Stimulated activated CD8-positive, alpha-beta memory T cell treated with anti-CD3 and anti-CD28 coated beads, Interleukin-4, amount 100 ng/mL, for 48 hours (primary cell): ENCODE results near the gene KMT2D.

ENCODE experiments used
- DNase-seq: peaks from one replicate; pipeline ENCODE4 v3.0.0-alpha.2; 2020

The KMT2D gene

DNA sequence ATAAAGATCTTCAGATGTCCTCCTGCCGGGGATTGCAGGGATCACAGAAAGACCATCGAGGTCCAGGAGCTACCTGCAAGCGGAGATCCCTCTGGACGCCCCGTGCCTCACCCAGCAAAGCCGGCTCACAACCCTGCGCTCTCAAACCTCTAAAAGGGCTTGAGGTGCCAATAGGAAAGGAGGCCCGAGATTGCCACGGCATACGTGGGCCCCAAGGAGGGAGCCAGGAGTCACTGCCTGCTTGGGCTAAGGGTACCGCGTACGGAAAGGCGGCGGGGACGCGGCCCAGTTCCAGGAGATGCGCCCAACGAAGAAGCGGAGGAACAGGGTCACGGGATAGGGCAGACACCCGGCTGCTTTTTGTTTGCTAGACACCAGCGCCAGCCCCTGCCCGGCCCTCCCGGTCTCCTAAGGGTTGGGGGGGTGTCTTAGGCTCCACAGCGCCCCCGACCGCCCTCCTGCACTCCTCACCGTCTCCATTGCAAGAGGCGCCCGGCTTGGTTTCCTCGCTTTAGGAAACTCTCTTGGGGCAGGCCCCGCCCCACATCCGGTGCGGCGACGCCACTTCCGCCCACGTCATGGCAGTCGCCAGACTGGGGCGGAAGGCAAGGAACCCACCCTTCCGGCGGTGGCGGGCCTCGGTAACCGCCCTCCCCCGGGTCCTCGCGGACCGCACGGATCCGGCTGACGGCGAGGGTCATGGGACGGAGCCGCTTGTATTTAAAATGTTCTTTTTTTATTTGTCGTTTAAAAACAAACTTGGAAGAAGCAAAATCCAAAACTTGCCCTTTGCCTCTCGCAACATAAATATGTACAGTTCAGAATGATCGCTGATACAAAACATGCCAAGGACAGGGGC is 42.1 kb downstream of the KMT2D start, which contains the start of gene PRKAG1:
TSS of gene PRKAG1 (minus strand) at position 516 of the 859 bp plus-strand sequence. CDS start at position 480, 36 bp downstream.
- DNase-seq: peak; percentile 96

DNA sequence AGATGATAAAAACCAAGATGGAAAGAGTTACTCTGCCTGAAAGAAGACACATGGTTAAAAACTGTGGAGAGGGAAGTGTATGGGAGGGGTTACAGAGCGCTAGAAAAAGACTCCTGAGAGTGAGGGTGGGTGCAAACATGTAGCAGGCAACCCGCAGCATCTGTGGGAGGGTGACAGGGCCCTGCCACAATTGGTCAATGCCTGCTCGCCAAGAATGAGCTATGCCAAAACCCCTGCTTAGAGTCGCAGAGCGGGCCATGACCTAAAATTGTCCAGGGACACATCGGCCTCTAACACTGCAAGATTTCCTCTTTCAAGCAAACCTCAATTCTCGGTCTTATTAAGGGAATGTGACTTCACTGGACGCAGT is 42.7 kb downstream of the KMT2D start:
- peak; percentile 76 for DNase-seq

DNA sequence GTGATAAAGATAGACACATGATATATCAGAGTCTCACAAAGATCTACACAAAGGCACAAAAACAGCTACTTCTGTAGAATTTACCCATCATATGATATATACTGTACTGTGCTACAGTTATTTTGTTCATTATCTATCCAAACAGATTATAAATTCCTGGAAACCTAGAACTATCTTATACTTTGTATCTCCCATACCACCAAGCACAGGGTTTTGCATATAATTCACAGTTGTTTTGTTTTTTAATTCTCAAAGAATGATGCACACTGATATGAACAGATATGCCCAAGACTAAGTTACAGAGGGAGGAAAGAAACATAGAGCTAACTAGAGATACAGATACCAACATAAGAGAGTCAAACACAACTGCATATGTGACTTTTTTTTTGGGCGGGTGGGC is 45.4 kb downstream of the KMT2D start:
- DNase-seq: no peak

GRCh38 chr12:49014547-49014946 is 46.0 kb downstream of the KMT2D start:
- DNase-seq: no peak

DNA sequence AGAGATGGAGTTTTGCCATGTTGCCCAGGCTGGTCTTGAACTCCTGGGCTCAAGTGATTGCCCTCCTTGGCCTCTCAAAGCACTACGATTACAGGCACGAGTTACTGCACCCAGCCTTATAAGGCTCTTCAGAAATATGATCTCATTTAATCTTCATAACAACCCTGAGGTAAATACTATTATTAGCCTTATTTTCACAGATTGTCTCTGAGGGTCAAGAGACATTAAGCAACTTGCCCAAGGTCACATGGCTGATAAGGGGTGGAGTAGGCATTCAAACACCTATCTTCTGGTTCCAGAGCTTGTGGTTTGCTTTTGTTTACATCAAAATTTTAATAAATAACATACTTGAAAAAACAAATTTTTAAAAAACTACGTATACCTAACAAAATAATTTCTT is 47.2 kb downstream of the KMT2D start:
- DNase-seq: no peak

- no peak for DNase-seq
These were observed 47.9 kb downstream of the KMT2D start for GRCh38 chr12:49012739-49013138.
